ENCODE results near the gene TDRD12. TPM values are rescaled to one million over a fixed set of nuclear protein-coding genes. Genes with fewer than 3 reads are reported as not detected.
"Not testable (repeated sequence)": the region's sequence is repeated elsewhere in the genome, so short reads cannot be mapped to it uniquely, and the experiment has no call there.

TDRD12 gene
- total RNA-seq, 1 experiment from 2014 or later, result 0.33 TPM

- no peak for TF ChIP-seq POLR2AphosphoS5 (IDR thresholded peaks at IDR 0.05; ENCODE audit: low read depth, low read length)
- TF ChIP-seq SIN3A (IDR thresholded peaks at IDR 0.05; ENCODE audit: borderline replicate concordance, insufficient read depth, low read depth, low read length), result no peak
- TF ChIP-seq, protein P1, sequence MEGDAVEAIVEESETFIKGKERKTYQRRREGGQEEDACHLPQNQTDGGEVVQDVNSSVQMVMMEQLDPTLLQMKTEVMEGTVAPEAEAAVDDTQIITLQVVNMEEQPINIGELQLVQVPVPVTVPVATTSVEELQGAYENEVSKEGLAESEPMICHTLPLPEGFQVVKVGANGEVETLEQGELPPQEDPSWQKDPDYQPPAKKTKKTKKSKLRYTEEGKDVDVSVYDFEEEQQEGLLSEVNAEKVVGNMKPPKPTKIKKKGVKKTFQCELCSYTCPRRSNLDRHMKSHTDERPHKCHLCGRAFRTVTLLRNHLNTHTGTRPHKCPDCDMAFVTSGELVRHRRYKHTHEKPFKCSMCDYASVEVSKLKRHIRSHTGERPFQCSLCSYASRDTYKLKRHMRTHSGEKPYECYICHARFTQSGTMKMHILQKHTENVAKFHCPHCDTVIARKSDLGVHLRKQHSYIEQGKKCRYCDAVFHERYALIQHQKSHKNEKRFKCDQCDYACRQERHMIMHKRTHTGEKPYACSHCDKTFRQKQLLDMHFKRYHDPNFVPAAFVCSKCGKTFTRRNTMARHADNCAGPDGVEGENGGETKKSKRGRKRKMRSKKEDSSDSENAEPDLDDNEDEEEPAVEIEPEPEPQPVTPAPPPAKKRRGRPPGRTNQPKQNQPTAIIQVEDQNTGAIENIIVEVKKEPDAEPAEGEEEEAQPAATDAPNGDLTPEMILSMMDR (IDR thresholded peaks at IDR 0.05), result no peak
- no peak for TF ChIP-seq REST (IDR thresholded peaks at IDR 0.05; ENCODE audit: insufficient read depth in 1 of 2, low read depth in 2 of 2, low read length in 1 of 2)
- no peak for TF ChIP-seq TCF7L2 (IDR thresholded peaks at IDR 0.05; ENCODE audit: low read depth, low read length)
- ChIA-PET POLR2A (no interaction called here), CTCF (no interaction called here)
- Histone ChIP-seq H3K4me1 (ENCODE audit: control insufficient read depth, insufficient read depth, low read length) (no peaks in the 10 kb centered on the region), H3K9me3 (ENCODE audit: control insufficient read depth, insufficient read depth, low read depth, low read length) (no peaks in the 10 kb centered on the region), H3K4me3 (ENCODE audit: low read depth in 2 of 2, low read length in 2 of 2) (no peak overlapping the region), H3K27me3 (ENCODE audit: control insufficient read depth, insufficient read depth, low read length) (no peaks in the 10 kb centered on the region; the same call in 1 of the 2 replicates), H3K27ac (ENCODE audit: low read length) (no peak overlapping the region), H3K36me3 (ENCODE audit: control insufficient read depth, insufficient read depth, low read length) (no peaks in the 10 kb centered on the region)
- BruUV-seq (replicated peaks), result no TSS peak
- intact Hi-C loops (cut with micrococcal nuclease; ENCODE audit: unreplicated experiment), result no loop called here
- in situ Hi-C loops (cut with HindIII; ENCODE audit: low pct_unique_long_range_greater_than_20kb, low sequenced_read_pairs), result no loop called here
- DNase-seq (ENCODE audit: low read depth, low spot score), result no peak
- ATAC-seq, result no peak
These were observed 37.6 kb downstream of the TDRD12 start for GRCh38 chr19:32757189-32757588.

- DNase-seq (ENCODE audit: low read depth, low spot score); in situ Hi-C loops (cut with HindIII; ENCODE audit: low pct_unique_long_range_greater_than_20kb, low sequenced_read_pairs); H3K4me3 ChIP-seq (ENCODE audit: low read depth in 2 of 2, low read length in 2 of 2); BruUV-seq (replicated peaks); POLR2A ChIA-PET; ATAC-seq; CTCF ChIA-PET; H3K4me1 ChIP-seq (ENCODE audit: control insufficient read depth, insufficient read depth, low read length); H3K36me3 ChIP-seq (ENCODE audit: control insufficient read depth, insufficient read depth, low read length); H3K27ac ChIP-seq (ENCODE audit: low read length); H3K9me3 ChIP-seq (ENCODE audit: control insufficient read depth, insufficient read depth, low read depth, low read length); H3K27me3 ChIP-seq (ENCODE audit: control insufficient read depth, insufficient read depth, low read length); intact Hi-C loops (cut with micrococcal nuclease; ENCODE audit: unreplicated experiment): not testable (repeated sequence)
These were observed 45.8 kb downstream of the TDRD12 start for GRCh38 chr19:32765365-32765764.

DNA sequence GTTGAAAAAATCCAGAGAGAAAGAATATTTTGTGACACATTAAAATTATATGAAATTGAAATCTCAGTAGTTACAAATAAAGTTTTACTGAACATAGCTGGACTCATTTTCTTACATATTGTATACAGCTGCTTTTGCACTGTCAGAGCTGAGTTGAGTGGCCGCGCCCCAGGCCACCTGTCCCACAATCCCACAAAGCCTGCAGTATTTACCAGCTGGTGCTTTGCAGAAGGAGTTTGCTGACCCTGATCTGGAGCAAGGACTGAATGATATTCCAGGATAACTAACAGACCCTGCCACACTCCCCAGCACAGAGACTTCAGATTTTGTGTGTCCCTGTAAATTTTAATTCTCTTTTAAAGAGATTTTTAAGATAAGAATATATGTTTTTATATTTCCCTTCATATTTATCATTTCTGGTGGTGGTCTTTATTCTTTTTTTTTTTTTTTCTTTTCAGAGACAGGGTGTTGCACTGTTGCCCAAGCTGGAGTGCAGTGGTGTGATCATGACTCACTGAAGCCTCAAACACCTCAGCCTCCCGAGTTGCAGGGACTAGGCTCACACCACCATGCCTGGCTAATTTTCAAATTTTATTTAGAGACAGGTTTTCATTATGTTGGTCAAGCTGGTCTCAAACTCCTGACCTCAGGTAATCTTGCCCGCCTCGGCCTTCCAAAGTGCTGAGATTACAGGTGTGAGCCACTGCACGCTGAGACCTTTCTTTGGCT, 48.5 kb downstream of the TDRD12 start:
- Histone ChIP-seq H3K4me1 (ENCODE audit: control insufficient read depth, insufficient read depth, low read length) (no peaks in the 10 kb centered on the region), H3K36me3 (ENCODE audit: control insufficient read depth, insufficient read depth, low read length) (no peaks in the 10 kb centered on the region), H3K9me3 (ENCODE audit: control insufficient read depth, insufficient read depth, low read depth, low read length) (no peaks in the 10 kb centered on the region), H3K27ac (ENCODE audit: low read length) (no peak overlapping the region), H3K27me3 (ENCODE audit: control insufficient read depth, insufficient read depth, low read length) (no peaks in the 10 kb centered on the region; the same call in 1 of the 2 replicates), H3K4me3 (ENCODE audit: low read depth in 2 of 2, low read length in 2 of 2) (no peak overlapping the region)
- CTCF ChIA-PET, result no interaction called here
- POLR2A ChIA-PET, result no interaction called here
- in situ Hi-C loops (cut with HindIII; ENCODE audit: low pct_unique_long_range_greater_than_20kb, low sequenced_read_pairs) (no loop called here), intact Hi-C loops (cut with micrococcal nuclease; ENCODE audit: unreplicated experiment) (no loop called here)
- ATAC-seq, result no peak
- no peak for DNase-seq (ENCODE audit: low read depth, low spot score)
- BruUV-seq (replicated peaks), result no TSS peak
- no peak for TF ChIP-seq POLR2AphosphoS5 (IDR thresholded peaks at IDR 0.05; ENCODE audit: low read depth, low read length)
- TF ChIP-seq, protein P1 (IDR thresholded peaks at IDR 0.05), result no peak
- no peak for TF ChIP-seq SIN3A (IDR thresholded peaks at IDR 0.05; ENCODE audit: borderline replicate concordance, insufficient read depth, low read depth, low read length)
- TF ChIP-seq TCF7L2 (IDR thresholded peaks at IDR 0.05; ENCODE audit: low read depth, low read length), result no peak
- no peak for TF ChIP-seq REST (IDR thresholded peaks at IDR 0.05; ENCODE audit: insufficient read depth in 1 of 2, low read depth in 2 of 2, low read length in 1 of 2)

Measured in Panc1 (cell line).